ENCODE data around the gene SLC45A3.

DNA sequence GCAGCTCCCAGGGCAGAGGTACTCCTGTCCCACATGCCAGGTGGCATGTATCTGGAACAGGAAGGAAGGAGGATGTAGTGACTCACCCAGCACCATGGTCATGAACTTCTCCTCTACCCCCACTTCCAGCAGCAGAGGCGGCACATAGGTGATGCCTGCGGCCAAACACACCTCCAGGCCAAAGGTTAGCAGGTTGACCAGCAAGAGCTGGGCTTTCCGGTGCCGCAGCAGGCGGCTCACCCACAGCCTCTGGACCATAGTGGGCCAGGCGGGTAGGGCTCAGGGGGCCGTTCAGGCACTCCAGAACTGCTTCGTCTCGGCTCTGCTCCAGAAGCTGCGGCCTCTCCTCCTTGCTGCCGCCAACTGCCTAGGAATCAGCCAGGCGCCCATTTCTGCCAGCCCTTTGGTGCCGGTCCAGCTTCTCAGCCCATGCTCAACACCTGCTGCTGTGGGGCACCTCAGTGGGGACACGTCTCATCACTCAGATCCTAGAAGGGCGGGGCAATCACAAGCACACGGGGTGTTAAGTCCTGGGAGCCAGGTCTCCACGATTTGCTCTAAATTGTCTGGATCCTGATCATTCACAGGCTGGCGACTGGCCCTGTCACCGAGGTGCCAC, 15.8 kb downstream of the SLC45A3 start:
- TF ChIP-seq EZH2 (IDR thresholded peaks at IDR 0.05), result no peak
- no peak for TF ChIP-seq POLR2AphosphoS5 (IDR thresholded peaks at IDR 0.05; ENCODE audit: borderline replicate concordance, low read depth, low read length)

Data from SK-N-MC (cell line).